H7 (cell line): ENCODE measurements around the gene CCDC12. TPM values are rescaled to one million over a fixed set of nuclear protein-coding genes. Genes with fewer than 3 reads are reported as not detected.

ENCODE experiments used
- DNase-seq: peaks from one replicate; pipeline ENCODE4 v3.0.0; 2012
- H3K27me3 ChIP-seq: 2 replicates; pipeline ENCODE4 v1.6.0; 2011; ENCODE audit warnings: mild to moderate bottlenecking, low read length; ENCODE audit not compliant: control insufficient read depth, insufficient read depth
- H3K36me3 ChIP-seq: replicated peaks from 2 replicates; pipeline ENCODE4 v1.5.1; 2011; ENCODE audit warnings: low read length; ENCODE audit not compliant: control insufficient read depth, insufficient read depth
- H3K4me3 ChIP-seq: 2 replicates; pipeline ENCODE4 v1.5.1; 2011; ENCODE audit warnings: low read depth, mild to moderate bottlenecking, control low read depth, low read length, moderate library complexity; ENCODE audit not compliant: insufficient read depth
- total RNA-seq: library from RNA; depleted of rRNA; stranded (reverse); fragments of >200 nt; shearing (Covaris generic); gene quantifications from 2 replicates; pipeline ENCODE4 v1.2.3, GENCODE V29; 2014

Gene CCDC12
- total RNA-seq, 1 experiment from 2014 or later = 40.0 TPM

DNA sequence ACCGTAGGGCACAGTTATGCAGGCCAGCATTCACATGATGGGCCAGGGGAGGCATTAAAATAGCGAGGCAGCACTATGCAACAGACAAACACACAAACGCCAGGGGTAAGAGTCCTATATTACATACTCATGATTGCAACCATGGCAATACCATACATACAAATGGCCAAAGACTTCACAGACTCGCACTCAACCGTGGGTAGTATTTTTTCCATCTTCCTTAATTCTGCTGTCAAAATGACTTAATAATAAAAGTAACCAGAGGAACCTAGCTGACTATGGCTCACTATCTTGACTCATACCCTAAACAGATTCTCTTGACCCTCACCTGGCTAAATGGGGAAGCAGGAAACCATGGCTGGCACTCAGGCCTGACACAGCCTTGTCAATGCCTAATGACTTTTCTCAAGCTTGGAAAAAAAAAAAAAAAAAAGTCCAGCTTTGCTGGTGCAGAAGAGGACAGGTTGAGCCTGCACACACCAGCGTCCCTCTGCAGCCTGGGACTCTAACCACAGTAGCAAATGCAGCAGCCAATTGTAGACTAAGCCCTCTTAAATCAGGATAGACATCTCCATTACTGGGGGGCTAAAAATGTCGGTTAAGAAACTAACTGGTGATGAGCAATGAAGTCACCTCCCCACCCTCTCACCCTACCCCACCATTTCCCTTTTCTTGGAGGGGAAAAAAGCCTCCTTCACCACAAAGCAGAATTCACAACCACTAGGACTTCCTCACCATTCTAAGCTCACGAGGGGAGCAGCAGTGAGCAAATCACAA, 23.1 kb downstream of the CCDC12 start:
- Histone ChIP-seq H3K27me3 (no peaks in the 10 kb centered on the region), H3K36me3 (no peaks in the 10 kb centered on the region), H3K4me3 (no peak overlapping the region)
- DNase-seq = no peak

DNA sequence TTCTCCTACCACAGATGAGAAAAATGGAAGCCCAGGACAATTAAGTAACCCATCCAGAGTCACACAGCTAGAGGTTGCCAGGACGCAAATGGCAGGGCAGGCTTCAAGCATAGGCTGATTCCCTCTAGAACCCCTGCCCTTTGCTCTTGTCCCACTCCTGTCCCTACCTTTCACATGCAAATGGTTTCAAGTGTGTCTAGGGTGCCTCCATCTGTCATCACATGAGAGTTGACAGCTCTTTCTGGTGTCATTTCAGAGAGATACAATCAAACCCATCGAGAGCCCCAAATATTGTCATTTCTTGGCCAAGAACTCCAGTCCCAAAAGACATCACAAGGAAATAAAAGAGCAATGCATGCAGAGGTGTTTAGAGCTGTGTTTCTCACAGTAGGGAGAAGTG, 23.7 kb downstream of the CCDC12 start:
- Histone ChIP-seq H3K4me3 (no peak overlapping the region), H3K36me3 (peaks cover 1% of the 10 kb centered on the region), H3K27me3 (no peaks in the 10 kb centered on the region)
- DNase-seq = no peak

DNA sequence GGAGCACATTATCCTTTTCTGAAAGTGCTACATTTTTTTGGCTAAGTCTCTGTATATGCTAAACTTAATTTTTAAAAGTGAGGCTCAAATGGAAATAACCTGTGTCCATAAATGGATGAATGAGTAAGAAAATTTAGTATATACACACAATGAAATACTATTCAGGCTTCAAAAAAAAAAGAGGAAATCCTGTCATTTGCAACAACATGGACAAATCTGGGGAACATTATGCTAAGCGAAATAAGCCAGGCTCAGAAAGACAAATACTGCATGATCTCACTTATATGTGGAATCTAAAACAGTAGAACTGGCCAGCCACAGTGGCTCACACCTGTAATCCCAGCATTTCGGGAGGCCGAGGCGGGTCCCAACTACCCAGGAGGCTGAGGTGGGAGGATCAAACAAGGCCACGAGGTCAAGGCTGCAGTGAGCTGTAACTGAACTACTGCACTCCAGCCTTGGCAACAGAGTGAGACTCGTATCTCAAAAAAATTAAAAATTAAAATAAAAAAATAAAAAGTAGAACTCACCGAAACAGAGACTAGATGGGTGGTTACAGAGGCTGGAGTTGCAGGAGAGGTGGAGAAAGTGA, 25.8 kb downstream of the CCDC12 start:
- peaks cover 4% of the 10 kb centered on the region for H3K36me3 ChIP-seq
- no peaks in the 10 kb centered on the region for H3K27me3 ChIP-seq
- no peak for DNase-seq
- H3K4me3 ChIP-seq = no peak overlapping the region

DNA sequence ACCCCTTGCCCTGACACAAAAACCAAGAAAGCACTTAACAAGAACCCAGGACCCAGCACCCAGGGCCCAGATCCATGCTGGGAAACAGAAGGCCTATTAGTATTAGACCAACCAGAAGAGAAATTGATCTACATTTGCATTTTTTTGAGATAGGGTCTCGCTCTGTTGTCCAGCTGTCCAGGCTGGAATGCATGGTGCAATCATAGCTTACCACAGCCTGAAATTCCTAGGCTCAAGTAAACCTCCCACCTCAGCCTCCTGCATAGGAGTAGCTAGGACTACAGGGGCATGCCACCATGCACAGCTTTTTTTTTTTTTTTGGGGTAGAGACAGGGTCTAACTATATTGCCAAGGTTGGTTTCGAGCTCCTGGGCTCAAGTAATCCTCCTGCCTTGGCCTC, 26.4 kb downstream of the CCDC12 start:
- no peaks in the 10 kb centered on the region for H3K27me3 ChIP-seq
- H3K4me3 ChIP-seq = no peak overlapping the region
- peaks cover 4% of the 10 kb centered on the region for H3K36me3 ChIP-seq
- no peak for DNase-seq

DNA sequence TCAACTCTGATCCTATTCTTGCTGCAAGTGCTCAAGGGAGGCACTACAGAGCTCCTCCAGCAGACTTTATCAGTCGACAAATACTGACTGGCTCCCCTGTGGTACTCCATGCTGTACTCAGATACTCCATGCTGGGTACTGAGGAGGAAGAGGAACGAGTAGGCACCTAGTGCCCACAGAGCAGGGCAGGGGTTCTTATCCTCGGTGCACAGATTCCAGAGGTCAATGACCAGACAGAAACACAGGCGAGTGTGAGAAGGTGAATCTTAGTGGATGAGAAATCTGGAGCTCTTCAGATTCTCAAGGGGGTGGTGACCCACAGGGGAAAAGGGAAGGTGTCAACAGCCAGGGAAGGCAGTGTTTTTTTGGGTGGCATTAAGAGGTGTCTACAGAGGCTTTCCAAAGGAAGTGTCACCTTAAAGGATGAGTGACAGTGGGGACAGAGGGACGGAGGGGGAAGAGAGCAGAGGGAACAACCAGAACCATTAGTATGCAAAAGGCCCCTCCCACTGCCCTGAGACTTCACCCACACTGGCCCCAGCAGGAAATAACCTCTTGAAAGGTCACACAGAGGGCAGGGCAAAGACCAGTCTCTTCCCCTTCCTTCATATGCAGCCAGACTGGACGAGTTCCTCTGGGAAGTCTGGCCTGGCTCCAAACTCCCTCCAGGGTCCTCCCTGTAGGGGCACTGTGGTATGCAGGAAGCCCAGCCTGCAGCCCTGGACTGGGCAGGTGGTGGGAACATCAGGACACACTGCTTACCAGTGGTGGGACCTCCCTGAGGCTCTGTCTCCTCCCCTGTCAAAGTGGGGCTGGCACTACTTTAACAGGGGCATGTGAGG, 27.5 kb downstream of the CCDC12 start:
- DNase-seq = no peak
- Histone ChIP-seq H3K4me3 (no peak overlapping the region), H3K36me3 (peaks cover 4% of the 10 kb centered on the region), H3K27me3 (no peaks in the 10 kb centered on the region)

DNA sequence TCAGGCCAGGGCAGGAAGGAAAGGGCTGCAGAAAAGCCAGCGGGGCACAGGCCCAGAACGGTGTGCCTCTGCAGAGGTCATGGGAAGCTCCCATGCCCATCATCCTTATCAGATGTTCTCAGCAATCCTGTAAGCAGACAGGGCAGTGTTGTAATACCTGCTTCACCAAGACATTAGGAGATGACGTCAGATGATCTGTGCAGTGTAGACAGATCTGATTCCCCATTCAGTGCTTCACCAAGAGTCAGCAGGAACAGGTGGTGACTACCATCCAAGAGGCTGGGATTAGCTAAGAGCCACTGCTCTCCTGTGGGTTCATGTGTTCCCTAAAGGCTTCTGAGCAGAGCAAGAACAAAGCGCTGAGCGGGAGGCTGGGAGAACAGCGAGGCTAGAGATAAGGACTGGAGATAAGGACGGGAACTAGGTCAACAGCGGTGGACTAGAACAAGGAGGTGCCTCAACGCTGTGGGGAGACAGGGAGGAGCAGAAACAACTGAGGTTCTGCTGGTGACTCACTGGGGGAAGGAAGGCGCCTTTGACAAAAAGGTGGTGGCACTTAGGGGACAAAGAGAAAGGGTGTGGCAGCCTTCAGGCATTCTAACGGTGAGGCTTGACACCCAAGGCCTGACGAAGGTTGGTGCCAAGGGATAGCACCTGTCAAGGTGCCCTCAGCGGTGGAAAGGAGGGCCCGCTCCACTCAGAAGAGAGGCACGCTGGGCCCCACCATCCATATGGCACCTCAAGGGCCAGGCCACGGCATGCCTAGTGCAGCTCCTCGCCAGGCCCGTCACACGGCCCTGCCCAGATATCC, 28.4 kb downstream of the CCDC12 start:
- DNase-seq = no peak
- no peak overlapping the region for H3K4me3 ChIP-seq
- peaks cover 4% of the 10 kb centered on the region for H3K36me3 ChIP-seq
- no peaks in the 10 kb centered on the region for H3K27me3 ChIP-seq

DNA sequence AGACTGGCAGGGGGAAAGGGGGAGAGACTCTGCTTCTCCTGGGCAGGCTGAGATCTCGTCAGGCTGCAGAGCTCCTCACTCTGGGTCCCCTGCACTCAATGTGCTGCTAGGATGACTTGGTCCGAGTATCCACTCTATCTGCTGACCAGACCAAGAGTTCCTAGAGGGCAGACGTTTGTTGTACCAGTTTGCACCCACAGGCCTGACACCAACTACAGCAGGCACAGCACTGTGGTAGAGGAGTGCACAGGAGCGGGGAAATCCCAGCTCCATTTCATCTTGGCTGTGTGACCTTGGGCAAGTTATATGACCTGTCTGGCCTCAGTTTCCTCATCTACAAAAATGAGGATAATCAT, 29.0 kb downstream of the CCDC12 start:
- H3K4me3 ChIP-seq = no peak overlapping the region
- DNase-seq = no peak
- peaks cover 4% of the 10 kb centered on the region for H3K36me3 ChIP-seq
- H3K27me3 ChIP-seq = no peaks in the 10 kb centered on the region

DNA sequence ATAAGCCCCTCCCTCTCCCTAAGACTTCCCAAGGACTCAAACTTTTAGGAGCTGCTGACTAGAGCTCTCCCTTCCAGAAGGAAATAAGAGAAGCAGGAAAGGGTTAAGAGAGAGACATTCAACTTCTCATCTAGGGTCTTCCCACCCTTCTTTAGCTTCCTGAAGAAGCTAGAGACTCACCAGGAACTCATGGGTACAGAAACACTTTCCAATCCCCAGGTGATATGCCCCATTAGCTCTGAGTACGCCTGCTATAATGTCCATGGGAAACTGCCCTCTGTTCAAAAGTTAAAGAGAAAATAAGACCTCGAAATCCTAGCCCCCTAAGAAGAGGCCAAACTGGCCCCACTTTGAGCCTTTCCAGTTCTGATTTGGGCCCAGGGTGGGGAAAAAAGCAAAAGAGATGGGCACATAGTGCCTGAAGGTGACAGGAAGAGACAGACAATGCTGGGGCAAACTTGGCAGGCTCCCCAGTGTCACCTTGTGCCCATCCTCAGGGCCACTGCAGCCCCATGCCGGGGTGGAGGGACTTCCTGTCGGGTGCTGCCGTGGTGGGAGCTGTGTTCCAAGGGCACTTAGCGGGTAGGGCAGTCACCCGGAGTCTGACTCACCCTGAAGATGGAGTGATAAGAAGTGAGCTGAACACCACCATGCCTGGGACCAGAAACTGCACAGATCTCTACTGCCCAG, 29.5 kb downstream of the CCDC12 start:
- Histone ChIP-seq H3K36me3 (peaks cover 4% of the 10 kb centered on the region), H3K27me3 (no peaks in the 10 kb centered on the region), H3K4me3 (no peak overlapping the region)
- DNase-seq = no peak

DNA sequence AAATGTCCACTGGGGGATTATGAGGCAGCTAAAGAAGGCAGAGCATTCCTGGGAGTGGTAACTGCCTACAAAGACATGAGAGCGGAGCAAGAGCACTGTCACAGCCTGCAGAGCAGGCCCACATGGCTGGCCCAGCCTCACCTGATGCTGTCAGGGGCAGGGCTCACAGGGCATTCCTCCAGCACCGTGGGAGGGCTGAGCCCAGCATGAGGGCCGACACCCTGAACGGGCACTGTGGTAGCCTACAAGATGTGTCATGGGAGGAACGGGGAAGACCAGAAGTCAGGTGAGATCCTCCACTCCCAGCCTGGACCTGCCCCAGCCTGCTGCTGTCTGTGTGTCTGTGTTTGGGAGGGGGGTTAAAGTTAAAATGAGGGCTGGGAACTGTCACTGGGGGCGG, 30.1 kb downstream of the CCDC12 start:
- Histone ChIP-seq H3K36me3 (peaks cover 4% of the 10 kb centered on the region), H3K4me3 (no peak overlapping the region), H3K27me3 (no peaks in the 10 kb centered on the region)
- no peak for DNase-seq

DNA sequence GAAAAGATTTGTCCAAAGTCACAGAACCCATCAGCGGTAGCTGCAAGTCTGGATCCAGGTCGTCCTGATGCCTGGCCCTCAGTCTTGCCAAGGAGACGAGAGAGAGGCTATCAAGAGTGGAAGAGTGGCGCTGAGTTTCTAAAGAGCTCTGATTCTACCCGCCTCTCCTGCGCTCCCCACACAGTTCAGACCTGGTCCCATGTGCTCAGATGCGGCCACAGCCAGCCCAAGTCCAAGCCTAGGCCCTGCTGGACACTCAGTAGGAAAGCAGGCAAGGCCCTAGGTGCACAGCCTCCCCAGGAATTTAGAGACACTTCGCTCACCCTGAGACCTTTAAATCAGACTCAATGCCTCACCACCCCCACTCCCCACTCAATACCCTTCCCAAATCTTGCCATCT, 32.4 kb downstream of the CCDC12 start:
- Histone ChIP-seq H3K36me3 (peaks cover 10% of the 10 kb centered on the region), H3K27me3 (no peaks in the 10 kb centered on the region), H3K4me3 (no peak overlapping the region)
- DNase-seq = no peak

DNA sequence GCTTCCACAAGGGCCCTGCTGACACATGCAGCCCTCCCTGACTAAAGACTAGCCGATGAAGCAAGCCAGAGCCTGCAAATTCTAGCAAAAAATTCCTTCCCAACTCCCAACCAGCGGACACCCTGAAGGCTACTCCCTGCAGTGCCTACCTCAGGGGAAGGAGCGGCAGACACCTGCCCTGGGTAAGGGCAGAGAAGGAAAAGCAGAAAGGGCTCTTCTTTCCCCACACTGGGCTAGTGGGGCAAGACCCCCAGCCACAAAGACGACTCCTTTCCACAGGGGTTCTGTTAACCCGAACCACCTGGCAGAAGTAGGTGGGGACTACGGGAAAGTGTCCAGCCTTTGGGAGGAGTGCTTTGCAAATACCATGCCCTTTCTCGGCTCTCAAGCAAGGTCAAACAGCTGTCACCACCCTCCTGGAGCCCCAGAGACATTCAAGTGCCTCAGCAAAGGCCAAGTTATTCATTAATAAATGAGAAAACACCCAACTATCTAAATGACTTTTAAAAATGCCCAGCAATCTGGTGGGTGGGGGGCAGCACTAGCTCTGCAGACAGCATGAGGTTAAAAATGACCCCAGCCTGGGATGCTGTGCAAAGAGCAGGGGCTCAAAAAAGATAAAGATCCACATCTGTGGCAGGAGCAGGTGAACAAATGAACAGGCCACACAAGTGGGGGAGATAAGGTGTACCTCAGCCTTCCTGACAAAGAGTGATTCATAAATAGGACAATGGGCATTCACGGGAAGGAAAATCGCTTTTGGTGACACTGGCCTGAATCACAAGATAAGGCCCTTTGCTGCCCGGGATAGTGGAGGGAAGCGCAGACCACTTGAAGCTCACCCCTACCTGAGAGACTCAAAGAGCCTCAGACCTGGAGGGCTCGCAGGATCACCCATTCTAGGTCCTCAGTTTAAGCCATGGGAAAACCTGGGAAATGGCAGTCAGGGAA, 33.0 kb downstream of the CCDC12 start:
- H3K27me3 ChIP-seq = no peaks in the 10 kb centered on the region
- H3K4me3 ChIP-seq = no peak overlapping the region
- no peak for DNase-seq

DNA sequence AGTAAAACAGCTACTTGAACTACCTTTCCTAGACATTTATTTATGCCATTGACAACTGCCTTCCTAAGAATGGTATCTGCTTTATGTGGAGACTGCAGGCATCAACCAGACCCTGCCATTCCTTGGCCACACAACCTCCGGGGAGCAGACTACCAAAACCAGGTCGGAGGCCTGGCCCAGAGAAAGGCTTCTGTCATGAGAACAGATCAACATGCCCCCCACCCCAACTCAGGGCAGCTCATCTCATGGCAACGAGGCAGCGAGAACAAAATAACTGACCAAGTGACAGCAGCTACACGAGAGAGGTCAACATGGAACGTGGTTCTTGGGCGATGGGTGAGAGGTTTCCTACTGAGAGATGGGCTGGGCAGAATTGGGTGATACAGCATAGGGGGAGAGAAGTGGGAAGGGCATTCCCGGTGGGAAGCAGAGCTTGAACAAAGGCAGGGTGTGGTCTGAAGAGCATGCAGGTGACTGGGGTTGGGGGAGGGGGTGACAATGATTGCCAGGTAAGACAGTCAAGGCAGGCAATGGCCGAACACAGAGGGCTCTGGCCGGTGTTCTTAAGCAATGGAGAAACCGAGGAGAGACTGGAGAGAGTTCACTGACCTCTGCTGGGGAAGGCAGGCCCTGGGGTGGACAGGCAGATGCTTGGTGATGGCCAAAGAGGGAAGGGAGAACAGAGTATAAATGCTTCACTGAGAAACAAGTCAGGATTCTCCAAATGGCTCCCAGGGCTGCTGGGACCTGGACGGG, 33.9 kb downstream of the CCDC12 start:
- Histone ChIP-seq H3K27me3 (no peaks in the 10 kb centered on the region), H3K4me3 (no peak overlapping the region), H3K36me3 (peaks cover 14% of the 10 kb centered on the region)
- DNase-seq = no peak

More for the DNA sequence above, 33.0 kb downstream of the CCDC12 start:
- H3K36me3 ChIP-seq = peaks cover 13% of the 10 kb centered on the region
